Fibroblast of lung (primary cell): Measurements from ENCODE around the gene GJA5.

Source experiments
- CTCF ChIP-seq, 2 donors: IDR thresholded peaks in 1 of 2; conservative IDR thresholded peaks in 1 of 2; 1 replicate in 1 of 2; 2 replicates in 1 of 2; pipeline ENCODE4 v1.5.1; 2011 to 2012; ENCODE audit warnings: low read length in 2 of 2, control low read depth in 1 of 2, inconsistent platforms in 1 of 2, low read depth in 1 of 2, mild to moderate bottlenecking in 1 of 2
- EZH2 ChIP-seq: IDR thresholded peaks from 2 replicates; pipeline ENCODE4 v1.5.1; 2012; ENCODE audit warnings: low read length, control low read depth, mild to moderate bottlenecking; ENCODE audit errors: missing control alignments

GRCh38 chr1:147745271-147745670 lies 15.1 kb downstream of the GJA5 start:
- TF ChIP-seq CTCF (conservative IDR thresholded peaks at IDR 0.05 in 1 of 2, IDR thresholded peaks at IDR 0.05 in 1 of 2; ENCODE audit: low read depth in 1 of 2, low read length in 2 of 2) = no peak
- no peak for TF ChIP-seq EZH2
